SK-N-MC (cell line): ENCODE data around the gene S100A14.

Experiments
- EZH2 ChIP-seq: fragments of 200-600 bp; sonication (generic); IDR thresholded peaks from one replicate; pipeline ENCODE4 v1.6.1; 2017; ENCODE audit warnings: antibody characterized with exemption
- FOXP2 ChIP-seq: optimal IDR thresholded peaks from 2 replicates; pipeline ENCODE3; 2011; ENCODE audit warnings: mild to moderate bottlenecking, moderate library complexity; ENCODE audit not compliant: insufficient read depth; ENCODE audit errors: extremely low read length, control extremely low read depth
- POLR2AphosphoS5 ChIP-seq: IDR thresholded peaks from 2 replicates; pipeline ENCODE4 v1.6.1; 2012; ENCODE audit warnings: mild to moderate bottlenecking, low read depth, low read length, borderline replicate concordance

DNA sequence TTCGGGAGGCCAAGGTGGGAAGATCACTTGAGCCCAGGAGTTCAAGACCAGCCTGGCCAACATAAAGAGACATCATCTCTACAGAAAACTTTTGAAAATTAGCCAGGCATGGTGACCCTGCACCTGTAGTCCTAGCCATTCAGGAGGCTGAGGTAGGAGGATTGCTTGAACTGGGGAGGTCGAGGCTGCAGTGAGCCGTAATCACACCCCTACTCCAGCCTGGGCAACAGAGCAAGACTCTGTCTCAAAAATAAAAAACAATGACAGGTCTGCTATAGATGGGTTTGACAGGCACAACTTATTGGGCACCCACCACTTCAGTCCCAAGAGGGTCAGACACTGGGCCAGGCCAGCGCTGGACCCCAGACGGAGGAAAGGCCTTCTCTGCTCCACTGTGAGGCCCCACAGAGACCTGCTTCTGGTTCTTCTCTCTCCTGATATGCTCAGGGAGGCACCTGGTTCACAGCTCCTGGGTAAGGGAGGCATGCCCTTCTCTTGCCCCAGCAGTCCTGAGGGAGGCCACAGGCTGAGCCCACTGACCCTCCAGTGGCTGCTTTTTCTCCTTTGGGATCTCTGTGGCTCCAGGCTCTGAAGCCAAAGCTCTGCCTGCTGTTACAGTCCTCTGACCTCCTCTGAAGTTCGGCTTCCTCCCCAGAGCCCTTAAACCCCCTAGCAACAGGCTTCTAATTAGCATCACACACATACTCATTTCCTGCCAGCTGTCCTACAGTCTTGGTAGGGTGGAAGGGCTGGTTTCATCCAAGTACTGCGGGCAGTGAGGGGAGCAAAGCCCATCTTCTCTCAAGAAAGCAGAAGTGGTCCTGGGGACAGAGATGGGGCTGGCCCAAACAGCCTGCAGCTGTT is 17.6 kb downstream of the S100A14 start:
- TF ChIP-seq POLR2AphosphoS5 (no peak), EZH2 (no peak), FOXP2 (no peak)
